IPS DF 4.7 (cell line): ENCODE results near the gene ST3GAL2.
"Not testable (repeated sequence)": the region's sequence is repeated elsewhere in the genome, so short reads cannot be mapped to it uniquely, and the experiment has no call there.

Experiments
- DNase-seq: peaks from one replicate; pipeline ENCODE4 v3.0.0-alpha.2; 2013; ENCODE audit warnings: low spot score; ENCODE audit errors: extremely low read depth

ST3GAL2 gene

DNA sequence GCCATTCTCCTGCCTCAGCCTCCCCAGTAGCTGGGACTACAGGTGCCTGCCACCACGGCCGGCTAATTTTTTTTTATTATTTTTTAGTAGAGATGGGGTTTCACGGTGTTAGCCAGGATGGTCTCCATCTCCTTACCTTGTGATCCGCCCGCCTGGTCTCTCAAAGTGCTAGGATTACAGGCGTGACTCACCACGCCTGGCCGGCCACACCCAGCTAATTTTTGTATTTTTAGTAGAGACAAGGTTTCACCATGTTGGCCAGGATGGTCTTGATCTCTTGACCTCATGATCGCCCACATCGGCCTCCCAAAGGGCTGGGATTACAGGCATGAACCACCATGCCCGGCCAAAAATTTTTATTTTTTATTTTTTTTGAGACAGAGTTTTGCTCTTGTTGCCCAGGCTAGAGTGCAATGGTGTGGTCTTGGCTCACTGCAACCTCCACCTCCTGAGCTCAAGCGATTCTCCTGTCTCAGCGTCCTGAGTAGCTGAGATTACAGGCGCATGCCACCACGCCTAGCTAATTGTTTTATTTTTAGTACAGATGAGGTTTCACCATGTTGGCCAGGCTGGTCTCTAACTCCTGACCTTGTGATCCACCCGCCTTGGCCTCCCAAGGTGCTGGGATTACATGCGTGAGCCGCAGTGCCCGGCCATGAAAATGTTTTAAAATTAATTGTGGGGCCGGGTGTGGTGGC, 52.5 kb downstream of the ST3GAL2 start:
- not testable (repeated sequence) for DNase-seq

DNA sequence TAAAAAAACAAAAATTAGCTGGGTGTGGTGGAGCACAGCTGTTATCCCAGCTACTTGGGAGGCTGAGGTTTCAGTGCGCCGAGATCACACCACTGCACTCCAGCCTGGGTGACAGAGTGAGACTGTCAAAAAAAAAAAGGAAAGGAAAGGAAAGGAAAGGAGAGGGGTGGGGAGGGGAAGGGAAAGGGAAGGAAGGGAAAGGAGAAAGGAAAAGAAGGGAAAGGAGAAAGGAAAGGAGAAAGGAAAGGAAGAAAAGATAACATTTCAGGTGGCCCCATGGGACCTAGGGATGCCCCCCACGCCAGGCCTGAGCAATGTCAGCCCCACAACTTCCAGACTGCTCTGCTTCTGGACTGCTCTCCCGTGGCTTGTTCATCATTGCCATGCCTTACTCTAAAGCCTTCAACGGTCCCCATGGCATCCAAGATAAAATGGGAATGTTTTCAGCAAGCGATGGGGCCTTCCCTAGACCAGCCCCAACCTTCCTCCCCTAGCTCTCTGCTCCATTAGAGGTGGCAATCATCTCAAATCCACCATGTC, 55.4 kb downstream of the ST3GAL2 start:
- no peak for DNase-seq

- no peak for DNase-seq
Observed at GRCh38 chr16:70381604-70382342, 57.1 kb downstream of the ST3GAL2 start.

DNA sequence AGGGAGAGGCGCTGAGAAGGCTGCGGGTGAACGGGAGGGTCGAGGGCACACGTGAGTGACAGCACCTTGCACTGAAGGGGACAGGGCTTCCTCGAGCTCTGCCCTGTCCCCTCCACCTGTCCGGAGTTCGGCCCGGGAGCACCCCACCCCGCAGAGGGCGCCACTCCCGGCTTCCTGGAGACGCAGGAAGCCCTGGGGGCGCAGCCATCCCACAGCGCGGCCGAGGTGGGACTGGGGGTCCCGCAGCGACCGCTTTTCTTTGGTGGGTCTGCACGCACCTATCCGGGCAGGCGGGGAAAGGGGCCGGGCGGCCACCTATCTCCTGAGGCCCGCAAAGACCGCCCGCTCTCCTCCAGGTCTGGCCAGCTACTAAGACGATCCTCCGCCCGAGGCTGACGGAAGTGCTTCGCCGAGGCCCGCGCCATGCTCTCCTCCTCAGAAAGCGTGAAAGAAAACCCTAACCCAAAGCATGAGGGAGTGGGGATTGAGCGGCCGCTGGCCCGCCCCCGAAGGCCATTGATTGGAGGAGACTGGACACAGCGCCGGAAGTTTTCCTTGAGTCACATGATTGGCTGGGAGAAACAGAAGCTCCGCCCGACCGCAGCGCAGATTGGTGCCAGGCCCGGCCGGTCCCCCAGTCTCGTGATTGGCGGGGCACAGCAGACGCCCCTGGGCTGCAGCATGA, 57.8 kb downstream of the ST3GAL2 start:
- peak; percentile 94 for DNase-seq

GRCh38 chr16:70380248-70380918, 58.5 kb downstream of the ST3GAL2 start:
- no peak for DNase-seq

- DNase-seq = no peak
Observed at GRCh38 chr16:70378869-70379493, 59.9 kb downstream of the ST3GAL2 start.

- DNase-seq = no peak
Observed at GRCh38 chr16:70377782-70378181, 61.1 kb downstream of the ST3GAL2 start.

GRCh38 chr16:70375636-70376611, 63.0 kb downstream of the ST3GAL2 start:
- DNase-seq = no peak

DNA sequence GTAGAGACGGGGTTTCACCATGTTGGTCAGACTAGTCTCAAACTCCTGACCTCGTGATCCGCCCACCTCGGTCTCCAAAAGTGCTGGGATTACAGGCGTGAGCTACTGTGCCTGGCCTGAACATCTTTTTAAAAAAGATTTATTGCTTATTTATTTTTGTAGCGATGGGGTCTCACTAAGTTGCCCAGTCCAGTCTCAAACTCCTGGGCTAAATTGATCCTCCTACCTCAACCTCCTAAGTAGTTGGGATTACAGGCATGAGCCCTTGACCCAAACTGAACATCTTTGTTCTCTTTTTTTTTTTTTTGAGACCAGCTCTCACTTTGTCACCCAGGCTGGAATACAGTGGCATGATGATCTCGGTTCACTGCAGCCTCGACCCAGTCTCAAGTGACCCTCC, 64.7 kb downstream of the ST3GAL2 start:
- DNase-seq = no peak

- no peak for DNase-seq
Observed at GRCh38 chr16:70372921-70373728, 65.8 kb downstream of the ST3GAL2 start.

DNA sequence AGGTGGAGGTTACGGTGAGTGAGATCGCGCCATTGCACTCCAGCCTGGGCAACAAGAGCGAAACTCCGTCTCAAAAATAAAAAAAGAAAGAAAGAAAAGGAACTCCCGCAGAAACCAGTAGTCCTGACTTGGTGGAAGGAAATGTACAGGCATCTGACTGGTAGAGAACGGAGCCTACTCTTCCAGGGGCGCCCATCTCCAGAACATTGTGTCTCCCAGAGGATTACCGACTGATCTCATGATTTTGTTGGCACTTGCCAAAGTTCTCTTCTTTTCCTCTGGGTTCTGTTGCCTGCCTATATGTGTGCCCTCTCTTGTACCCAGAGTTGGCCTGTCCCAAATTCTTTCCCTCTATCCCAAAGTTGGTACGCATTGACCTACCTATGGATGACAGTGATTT, 68.0 kb downstream of the ST3GAL2 start:
- no peak for DNase-seq

DNA sequence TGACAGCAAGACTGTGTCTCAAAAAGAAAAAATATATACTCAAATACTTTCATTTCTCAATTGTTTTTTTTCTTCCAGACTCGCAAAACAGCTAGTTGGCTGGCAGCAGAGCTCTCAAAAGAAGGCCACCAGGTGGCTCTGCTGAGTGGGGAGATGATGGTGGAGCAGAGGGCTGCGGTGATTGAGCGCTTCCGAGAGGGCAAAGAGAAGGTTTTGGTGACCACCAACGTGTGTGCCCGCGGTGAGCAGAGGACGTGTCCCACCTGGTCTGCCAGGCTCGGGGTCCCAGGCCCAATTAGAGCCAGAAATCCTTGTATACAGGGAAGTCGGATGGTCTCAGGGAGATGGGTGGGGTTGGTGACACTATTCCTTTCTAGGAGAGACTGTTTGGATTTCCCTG, 68.8 kb downstream of the ST3GAL2 start:
- DNase-seq = not testable (repeated sequence)

GRCh38 chr16:70364399-70364798, 74.5 kb downstream of the ST3GAL2 start:
- DNase-seq = no peak

DNA sequence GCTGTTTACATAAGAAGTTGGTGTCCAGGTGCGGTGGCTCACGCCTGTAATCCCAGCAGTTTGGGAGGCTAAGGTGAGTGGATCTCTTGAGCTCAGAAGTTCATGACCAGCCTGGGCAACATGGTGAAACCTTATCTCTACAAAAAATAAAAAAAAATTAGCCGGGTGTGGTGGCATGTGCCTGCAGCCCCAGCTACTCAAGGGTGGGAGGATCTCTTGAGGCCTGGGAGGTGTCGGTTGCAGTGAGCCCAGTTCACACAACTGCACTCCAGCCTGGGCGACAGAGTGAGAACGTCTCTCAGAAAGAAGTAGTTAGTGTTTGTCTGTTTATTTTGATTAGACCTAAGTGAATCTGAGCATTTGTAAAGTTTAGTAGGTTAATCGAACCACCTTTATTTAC, 79.3 kb downstream of the ST3GAL2 start:
- no peak for DNase-seq

DNA sequence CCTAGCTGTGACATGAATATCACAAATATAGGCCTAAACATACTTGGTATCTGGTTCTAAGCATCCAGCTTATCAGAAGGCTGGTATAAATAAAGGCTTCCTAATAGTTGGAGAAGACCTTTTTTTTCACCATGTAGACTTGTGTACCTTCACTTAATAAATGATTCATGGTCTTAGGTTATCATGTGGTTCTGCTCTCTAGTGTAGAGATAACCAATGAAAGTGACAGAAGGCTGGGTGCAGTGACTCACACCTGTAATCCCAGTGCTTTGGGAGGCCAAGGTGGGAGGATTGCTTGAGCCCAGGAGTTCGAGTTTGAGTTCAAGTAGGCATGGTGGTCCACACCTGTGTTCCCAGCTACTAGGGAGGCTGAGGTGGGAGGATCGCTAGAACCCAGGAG, 89.1 kb downstream of the ST3GAL2 start:
- no peak for DNase-seq

- no peak for DNase-seq
Observed at GRCh38 chr16:70348991-70349390, 89.9 kb downstream of the ST3GAL2 start.

DNA sequence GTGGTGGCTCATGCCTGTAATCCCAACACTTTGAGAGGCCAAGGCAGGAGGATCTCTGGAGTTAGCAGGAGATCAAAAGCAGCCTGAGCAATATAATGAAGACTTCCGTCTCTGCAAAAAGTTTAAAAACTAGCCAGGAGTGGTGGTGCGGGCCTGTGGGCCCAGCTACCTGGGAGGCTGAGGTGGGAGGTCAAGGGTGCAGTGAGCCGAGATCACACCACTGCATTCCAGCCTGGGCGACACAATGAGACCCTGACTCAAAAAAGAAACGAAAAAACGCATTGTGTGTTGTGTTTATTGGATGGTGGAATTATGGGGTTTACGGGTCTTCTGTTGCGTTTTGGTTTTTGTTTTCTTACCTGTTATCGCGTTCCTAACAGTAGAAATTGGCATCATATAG, 93.1 kb downstream of the ST3GAL2 start:
- no peak for DNase-seq

- no peak for DNase-seq
Observed at GRCh38 chr16:70342016-70342415, 96.9 kb downstream of the ST3GAL2 start.

DNA sequence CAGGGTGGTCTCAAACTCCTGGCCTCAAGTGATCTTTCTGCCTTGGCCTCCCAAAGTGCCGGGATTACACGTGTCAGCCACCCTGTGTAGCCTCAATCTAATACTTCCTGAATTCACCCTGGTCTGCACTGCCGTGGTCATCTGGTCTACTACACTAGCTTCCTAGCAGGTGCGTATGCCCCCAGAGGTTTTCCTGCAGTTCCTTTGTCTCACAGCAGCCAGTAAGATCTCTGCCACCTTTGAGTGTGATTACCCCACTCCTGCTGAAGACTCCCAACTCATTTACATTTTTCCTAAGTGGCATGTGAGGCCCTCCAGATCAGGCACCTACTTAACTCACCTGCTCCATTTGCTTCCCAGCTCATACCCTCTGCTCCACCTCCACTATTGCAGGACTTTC, 97.3 kb downstream of the ST3GAL2 start:
- DNase-seq = no peak
